GM23338 (cell line): ENCODE measurements around the gene TMEM175.

Experiments used
- CREB1 ChIP-seq: fragments of 250-450 bp; sonication (Bioruptor Pico); IDR thresholded peaks from 2 replicates; pipeline ENCODE4 v1.5.0; 2020; ENCODE audit warnings: low read depth, mild to moderate bottlenecking, moderate library complexity
- CTCF ChIP-seq, 2 experiments: fragments of 200-600 bp in 1 of 2; sonication (generic) in 1 of 2; conservative IDR thresholded peaks; 2 replicates each; pipeline versions ENCODE4 v1.5.1 to v1.6.1; 2016 to 2017; ENCODE audit warnings: antibody characterized with exemption in 2 of 2, low read depth in 2 of 2, mild to moderate bottlenecking in 2 of 2, moderate library complexity in 1 of 2
- EZH2 ChIP-seq: fragments of 200-600 bp; sonication (generic); IDR thresholded peaks from one replicate; pipeline ENCODE4 v1.8.0; 2017; ENCODE audit warnings: antibody characterized with exemption, mild to moderate bottlenecking, low read depth; ENCODE audit not compliant: unreplicated experiment
- EZH2phosphoT487 ChIP-seq: fragments of 200-600 bp; sonication (generic); IDR thresholded peaks from one replicate; pipeline ENCODE4 v1.8.1; 2018; ENCODE audit warnings: antibody characterized with exemption; ENCODE audit not compliant: unreplicated experiment
- NANOG ChIP-seq: IDR thresholded peaks from 2 replicates; pipeline ENCODE4 v1.6.1; 2016; ENCODE audit warnings: antibody characterized with exemption, borderline replicate concordance
- POLR2AphosphoS5 ChIP-seq: IDR thresholded peaks from 2 replicates; pipeline ENCODE4 v1.6.1; 2016; ENCODE audit warnings: antibody characterized with exemption, low read depth

- TF ChIP-seq CTCF (conservative IDR thresholded peaks at IDR 0.05; ENCODE audit: low read depth in 2 of 2) = no peak
- TF ChIP-seq CREB1 = no peak
- no peak for TF ChIP-seq EZH2
- TF ChIP-seq POLR2AphosphoS5 = no peak
- TF ChIP-seq NANOG = no peak
- TF ChIP-seq EZH2phosphoT487 = no peak
Observed at GRCh38 chr4:903066-904046, 28.9 kb upstream of the TMEM175 start.
